Neuronal stem cell (in vitro differentiated cells): Measurements from ENCODE around the gene MTOR.
"Not testable (repeated sequence)": the region's sequence is repeated elsewhere in the genome, so short reads cannot be mapped to it uniquely, and the experiment has no call there.

ENCODE experiments used
- DNase-seq: peaks from one replicate; pipeline ENCODE4 v3.0.0-alpha.2; 2013; ENCODE audit warnings: low spot score
- H2AFZ ChIP-seq: one replicate; pipeline ENCODE4 v1.6.1; 2013; ENCODE audit warnings: mild to moderate bottlenecking, low read length, inconsistent platforms
- H2AK5ac ChIP-seq: 2 replicates; pipeline ENCODE4 v1.6.1; 2013; ENCODE audit warnings: low read depth, mild to moderate bottlenecking, inconsistent platforms, low read length, moderate library complexity, mixed read lengths
- H2BK120ac ChIP-seq: 2 replicates; pipeline ENCODE4 v1.6.1; 2013; ENCODE audit warnings: low read depth, mild to moderate bottlenecking, inconsistent platforms, low read length, moderate library complexity, mixed read lengths
- H2BK12ac ChIP-seq: one replicate; pipeline ENCODE4 v1.6.1; 2013; ENCODE audit warnings: low read length, inconsistent platforms
- H2BK15ac ChIP-seq: 2 replicates; pipeline ENCODE4 v1.6.1; 2013; ENCODE audit warnings: mild to moderate bottlenecking, low read length, inconsistent platforms, mixed read lengths
- H2BK5ac ChIP-seq: one replicate; pipeline ENCODE4 v1.6.1; 2013; ENCODE audit warnings: inconsistent platforms, mild to moderate bottlenecking, low read length, moderate library complexity
- H3K14ac ChIP-seq: one replicate; pipeline ENCODE4 v1.6.1; 2013; ENCODE audit warnings: low read length, inconsistent platforms
- H3K18ac ChIP-seq: 2 replicates; pipeline ENCODE4 v1.6.1; 2013; ENCODE audit warnings: low read length, inconsistent platforms
- H3K23ac ChIP-seq: 2 replicates; pipeline ENCODE4 v1.6.1; 2013; ENCODE audit warnings: low read depth, mild to moderate bottlenecking, mixed read lengths, low read length, inconsistent platforms; ENCODE audit not compliant: poor library complexity
- H3K27ac ChIP-seq: replicated peaks from 3 replicates; pipeline ENCODE4 v1.5.1; 2013; ENCODE audit warnings: low read length, inconsistent platforms
- H3K27me3 ChIP-seq, 3 experiments: 2 replicates each; pipeline ENCODE4 v1.6.1; 2013; ENCODE audit warnings: low read length in 3 of 3, mild to moderate bottlenecking in 2 of 3, inconsistent platforms in 1 of 3, low read depth in 1 of 3, mixed read lengths in 1 of 3, moderate library complexity in 1 of 3; ENCODE audit not compliant: control insufficient read depth in 3 of 3, insufficient read depth in 3 of 3
- H3K36me3 ChIP-seq, 2 donors: replicated peaks in 1 of 2; 2 replicates each; pipeline ENCODE4 v1.6.1; 2013; ENCODE audit warnings: low read length in 2 of 2; ENCODE audit not compliant: control insufficient read depth in 2 of 2, insufficient read depth in 2 of 2
- H3K4ac ChIP-seq: 2 replicates; pipeline ENCODE4 v1.6.1; 2013; ENCODE audit warnings: inconsistent platforms, mild to moderate bottlenecking, low read length, moderate library complexity
- H3K4me1 ChIP-seq, 2 donors: 1 replicate in 1 of 2; 2 replicates in 1 of 2; pipeline ENCODE4 v1.6.1; 2013; ENCODE audit warnings: low read length in 2 of 2, low read depth in 1 of 2; ENCODE audit not compliant: control insufficient read depth in 2 of 2, insufficient read depth in 1 of 2
- H3K4me2 ChIP-seq: one replicate; pipeline ENCODE4 v1.6.1; 2013; ENCODE audit warnings: mild to moderate bottlenecking, low read length, inconsistent platforms; ENCODE audit not compliant: insufficient read depth, poor library complexity, severe bottlenecking
- H3K4me3 ChIP-seq, 2 donors: 2 replicates each; pipeline ENCODE4 v1.5.1; 2013; ENCODE audit warnings: low read length in 2 of 2, mild to moderate bottlenecking in 2 of 2, inconsistent platforms in 1 of 2, moderate library complexity in 1 of 2
- H3K79me1 ChIP-seq: one replicate; pipeline ENCODE4 v1.6.1; 2013; ENCODE audit warnings: low read depth, mild to moderate bottlenecking, inconsistent platforms, low read length, moderate library complexity
- H3K9ac ChIP-seq: one replicate; pipeline ENCODE4 v1.6.1; 2013; ENCODE audit warnings: mild to moderate bottlenecking, low read depth, low read length, inconsistent platforms; ENCODE audit not compliant: poor library complexity
- H3K9me3 ChIP-seq, 2 donors: replicated peaks in 1 of 2; 2 replicates each; pipeline versions ENCODE3 to v1.6.1; 2013; ENCODE audit warnings: low read length in 2 of 2, mild to moderate bottlenecking in 2 of 2, inconsistent platforms in 1 of 2, low read depth in 1 of 2, mixed read lengths in 1 of 2, moderate library complexity in 1 of 2; ENCODE audit not compliant: control insufficient read depth in 2 of 2, insufficient read depth in 1 of 2
- H4K8ac ChIP-seq: one replicate; pipeline ENCODE4 v1.6.1; 2013; ENCODE audit warnings: low read depth, mild to moderate bottlenecking, inconsistent platforms, low read length, moderate library complexity
- H4K91ac ChIP-seq: one replicate; pipeline ENCODE4 v1.6.1; 2013; ENCODE audit warnings: low read length, low read depth, mild to moderate bottlenecking, inconsistent platforms; ENCODE audit not compliant: poor library complexity
- WGBS, 2 donors: extraction: QIAGEN DNeasy Blood & Tissue Kit; methylation state at CpG; one replicate each; pipeline ENCODE4 v1.1.7; 2013; ENCODE audit warnings: missing lambda C conversion rate in 2 of 2, mixed read lengths in 1 of 2; ENCODE audit not compliant: insufficient read length in 2 of 2, insufficient replicate concordance in 1 of 2; ENCODE audit errors: extremely low coverage in 2 of 2; 5-methylcytosine and 5-hydroxymethylcytosine counted together

MTOR gene

GRCh38 chr1:11064942-11065341 lies 197.4 kb downstream of the MTOR start:
- Histone ChIP-seq H2BK12ac (no peak overlapping the region), H3K4ac (no peak overlapping the region), H3K79me1 (no peaks in the 10 kb centered on the region), H3K4me3 (no peak overlapping the region), H3K27ac (no peak overlapping the region), H3K18ac (no peak overlapping the region), H3K14ac (no peak overlapping the region), H3K36me3 (peaks cover 32 to 70% of the 10 kb centered on the region in 2 donors), H2BK120ac (no peak overlapping the region), H3K9ac (no peak overlapping the region), H3K23ac (no peak overlapping the region), H3K27me3 (no peaks in the 10 kb centered on the region), H3K4me1 (peaks cover 3 to 4% of the 10 kb centered on the region in 2 donors), H2BK5ac (no peak overlapping the region), H2AK5ac (no peak overlapping the region), H3K9me3 (peaks cover 0 to 5% of the 10 kb centered on the region in 2 donors), H2AFZ (no peak overlapping the region), H4K91ac (no peak overlapping the region), H2BK15ac (no peak overlapping the region), H3K4me2 (no peak overlapping the region), H4K8ac (no peak overlapping the region)
- no peak for DNase-seq
- no CpG with 5 or more reads among the region's 3 CpGs for WGBS, 2 donors

DNA sequence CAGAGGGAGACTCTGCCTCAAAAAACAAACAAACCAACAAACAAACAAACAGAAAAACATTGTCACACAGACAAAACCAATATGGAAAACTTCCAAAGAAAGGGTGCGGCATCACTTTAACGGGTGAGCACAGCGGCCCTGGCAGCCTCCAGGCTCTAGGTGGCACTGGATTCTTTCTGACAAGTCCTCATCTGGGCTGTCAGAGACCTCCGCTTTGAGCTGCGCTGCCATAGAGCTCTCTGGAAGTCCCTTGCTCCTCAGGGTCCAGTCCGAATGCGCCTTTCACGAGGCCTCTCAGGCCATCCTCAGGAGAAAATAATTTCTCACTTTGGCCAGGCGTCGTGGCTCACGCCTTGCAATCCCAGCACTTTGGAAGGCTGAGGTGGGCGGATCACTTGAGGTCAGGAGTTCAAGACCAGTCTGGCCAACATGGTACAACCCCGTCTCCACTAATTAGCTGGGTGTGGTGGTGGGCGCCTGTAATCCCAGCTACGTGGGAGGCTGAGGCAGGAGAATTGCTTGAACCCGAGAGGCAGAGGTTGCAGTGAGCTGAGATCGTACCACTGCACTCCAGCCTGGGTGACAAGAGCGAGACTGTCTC lies 198.3 kb downstream of the MTOR start:
- H3K27ac ChIP-seq, H2BK15ac ChIP-seq, H3K27me3 ChIP-seq, H2AFZ ChIP-seq, H2BK120ac ChIP-seq, H3K4me3 ChIP-seq, H2BK12ac ChIP-seq, H2BK5ac ChIP-seq, H4K8ac ChIP-seq, H3K79me1 ChIP-seq, H3K4me2 ChIP-seq, H4K91ac ChIP-seq, DNase-seq, H3K4ac ChIP-seq, H3K14ac ChIP-seq, H3K4me1 ChIP-seq, H3K18ac ChIP-seq, H3K9me3 ChIP-seq, H3K23ac ChIP-seq, H2AK5ac ChIP-seq: not testable (repeated sequence)
- Histone ChIP-seq H3K9ac (peak overlapping the region; percentile 12), H3K36me3 (peaks cover 25 to 61% of the 10 kb centered on the region in 2 donors)
- no CpG with 5 or more reads among the region's 18 CpGs for WGBS, 2 donors

GRCh38 chr1:11062965-11063401 lies 199.4 kb downstream of the MTOR start:
- Histone ChIP-seq H4K8ac (no peak overlapping the region), H3K27me3 (no peaks in the 10 kb centered on the region), H2BK5ac (no peak overlapping the region), H3K4me3 (no peak overlapping the region), H4K91ac (no peak overlapping the region), H3K27ac (no peak overlapping the region), H2AK5ac (no peak overlapping the region), H3K9me3 (peaks cover 0 to 5% of the 10 kb centered on the region in 2 donors), H2BK12ac (no peak overlapping the region), H2AFZ (no peak overlapping the region), H2BK15ac (no peak overlapping the region), H3K14ac (no peak overlapping the region), H3K36me3 (peaks cover 17 to 58% of the 10 kb centered on the region in 2 donors), H3K23ac (no peak overlapping the region), H3K4me2 (no peak overlapping the region), H3K9ac (peak overlapping the region; percentile 1), H3K18ac (no peak overlapping the region), H3K79me1 (peaks cover 4% of the 10 kb centered on the region), H3K4me1 (peaks cover 10 to 12% of the 10 kb centered on the region in 2 donors), H3K4ac (no peak overlapping the region), H2BK120ac (no peak overlapping the region)
- DNase-seq = no peak
- WGBS, 2 donors = no CpG with 5 or more reads among the region's 3 CpGs

- no CpG with 5 or more reads among the region's 5 CpGs for WGBS, 2 donors
- H3K27ac ChIP-seq = no peak overlapping the region
- H2AFZ ChIP-seq = no peak overlapping the region
- no peak overlapping the region for H2BK5ac ChIP-seq
- H3K36me3 ChIP-seq = peaks cover 14 to 62% of the 10 kb centered on the region in 2 donors
- H2BK15ac ChIP-seq = no peak overlapping the region
- H2BK12ac ChIP-seq = no peak overlapping the region
- no peak overlapping the region for H4K91ac ChIP-seq
- H2BK120ac ChIP-seq = no peak overlapping the region
- H3K4me3 ChIP-seq = no peak overlapping the region
- no peak overlapping the region for H2AK5ac ChIP-seq
- H3K4ac ChIP-seq = no peak overlapping the region
- no peak overlapping the region for H3K18ac ChIP-seq
- peaks cover 4% of the 10 kb centered on the region for H3K79me1 ChIP-seq
- H3K4me2 ChIP-seq = no peak overlapping the region
- no peak for DNase-seq
- H3K9ac ChIP-seq = no peak overlapping the region
- H4K8ac ChIP-seq = no peak overlapping the region
- H3K4me1 ChIP-seq = peaks cover 10 to 12% of the 10 kb centered on the region in 2 donors
- H3K9me3 ChIP-seq = peaks cover 0 to 5% of the 10 kb centered on the region in 2 donors
- H3K27me3 ChIP-seq = no peaks in the 10 kb centered on the region
- H3K23ac ChIP-seq = no peak overlapping the region
- no peak overlapping the region for H3K14ac ChIP-seq
Observed at GRCh38 chr1:11061652-11062365, 200.5 kb downstream of the MTOR start.
